ENCODE measurements around the gene GPN2.
"Not testable (repeated sequence)": the region's sequence is repeated elsewhere in the genome, so short reads cannot be mapped to it uniquely, and the experiment has no call there.

Gene GPN2

DNA sequence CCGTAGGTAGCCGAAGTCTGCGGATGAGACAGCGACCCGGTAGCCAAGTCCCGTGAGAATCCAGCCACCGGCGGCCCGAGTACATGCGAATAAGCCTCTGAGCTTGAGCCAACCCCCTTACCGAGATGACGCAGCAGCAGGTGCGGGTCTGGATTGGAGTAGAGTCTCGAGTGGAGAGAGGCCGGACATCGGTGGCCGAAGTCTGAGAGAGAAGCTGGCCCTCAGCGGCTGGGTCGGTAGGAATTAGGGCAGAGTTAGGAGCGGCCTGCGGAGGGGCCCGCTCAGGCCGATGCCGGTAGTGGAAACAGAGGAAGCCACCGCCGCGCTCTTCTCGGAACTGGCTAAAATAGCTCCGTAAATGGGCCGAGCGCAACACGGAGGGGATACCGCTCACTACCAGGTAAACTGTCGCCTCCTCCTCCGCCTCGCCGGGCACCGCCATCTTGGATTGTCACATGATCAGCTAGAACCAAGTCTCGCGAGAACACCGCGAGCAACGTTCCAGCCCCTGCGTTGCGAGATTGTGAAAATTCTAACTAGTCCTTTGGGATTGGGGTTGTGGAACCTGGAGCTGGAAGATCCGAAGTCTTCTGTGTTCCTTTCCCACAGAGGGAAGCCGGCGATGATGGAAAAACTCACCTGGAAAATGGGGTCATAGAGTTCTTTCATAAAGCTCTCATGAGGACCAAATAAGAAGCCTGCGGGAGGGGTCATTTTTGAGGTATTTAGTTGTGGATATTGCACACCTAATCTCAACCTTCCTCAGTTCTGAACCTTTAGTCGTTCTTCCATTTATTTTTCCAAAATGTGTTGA, 10.1 kb upstream of the GPN2 start, which contains the start of gene GPATCH3:
Gene GPATCH3 (minus strand): TSS at position 467 of the 814 bp plus-strand sequence. CDS start 25 bp downstream, at position 442.
- peak; percentile 84 for DNase-seq

- DNase-seq = no peak
Observed at GRCh38 chr1:26897351-26897750, 7.3 kb upstream of the GPN2 start.

DNA sequence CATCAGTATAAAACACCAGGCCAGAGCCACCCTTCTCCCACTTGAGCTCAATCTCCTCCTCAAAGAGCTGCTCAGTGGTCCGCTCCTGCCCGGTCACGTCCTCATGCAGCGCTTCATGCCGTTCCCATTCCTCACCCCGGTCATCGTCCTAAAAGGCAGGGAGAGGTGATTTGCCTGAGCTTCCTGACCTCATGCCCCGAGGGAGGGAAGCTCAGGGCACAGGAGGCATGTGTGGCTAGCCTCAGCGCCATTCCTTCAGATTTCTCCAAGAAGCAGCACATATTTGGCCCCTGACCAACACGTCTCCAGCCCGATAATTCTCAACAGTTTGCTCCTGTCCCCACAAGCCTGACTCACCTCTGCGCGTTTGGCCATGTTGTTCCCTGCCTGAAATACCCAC, 4.2 kb upstream of the GPN2 start:
- DNase-seq = no peak

- DNase-seq = no peak
Observed at GRCh38 chr1:26890467-26890796, 349 bp upstream of the GPN2 start.

DNA sequence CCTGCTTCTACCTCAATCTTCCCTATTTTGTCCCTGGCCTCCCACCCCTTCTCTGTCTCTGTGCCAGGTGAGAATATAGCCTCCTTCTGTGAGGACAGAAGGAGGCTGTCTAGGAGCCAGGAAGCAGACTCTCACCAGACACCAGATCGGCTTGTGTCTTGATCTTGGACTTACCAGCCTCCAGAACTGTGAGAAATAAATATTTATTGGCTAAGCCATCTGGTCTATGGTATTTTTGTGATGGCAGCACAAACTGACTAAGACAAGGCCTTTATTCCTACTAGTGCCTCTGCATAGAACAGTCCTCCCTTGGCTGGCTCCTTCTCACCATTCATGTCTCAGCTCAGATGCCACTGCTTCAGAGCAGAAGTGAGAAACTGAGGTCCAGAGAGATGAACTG, 1.9 kb downstream of the GPN2 start:
- DNase-seq = no peak

- no peak for DNase-seq
Observed at GRCh38 chr1:26887125-26887524, 3.0 kb downstream of the GPN2 start.

GRCh38 chr1:26882696-26883463, 7.2 kb downstream of the GPN2 start:
- DNase-seq = no peak

DNA sequence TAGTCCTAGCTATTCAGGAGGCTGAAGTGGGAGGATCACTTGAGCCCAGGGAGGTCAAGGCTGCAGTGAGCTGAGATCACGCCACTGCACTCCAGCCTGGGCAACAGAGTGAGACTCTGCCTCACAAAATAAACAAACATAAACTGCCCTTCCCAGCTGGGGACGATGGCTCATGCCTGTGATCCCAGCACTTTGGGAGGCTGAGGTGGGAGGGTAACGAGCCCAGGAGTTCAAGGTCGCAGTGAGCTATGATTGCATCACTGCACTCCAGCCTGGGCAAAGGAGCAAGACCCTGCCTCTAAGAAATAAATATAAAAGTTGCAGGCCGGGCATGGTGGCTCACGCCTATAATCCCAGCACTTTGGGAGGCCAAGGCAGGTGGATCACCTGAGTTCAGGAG, 8.5 kb downstream of the GPN2 start:
- not testable (repeated sequence) for DNase-seq

DNA sequence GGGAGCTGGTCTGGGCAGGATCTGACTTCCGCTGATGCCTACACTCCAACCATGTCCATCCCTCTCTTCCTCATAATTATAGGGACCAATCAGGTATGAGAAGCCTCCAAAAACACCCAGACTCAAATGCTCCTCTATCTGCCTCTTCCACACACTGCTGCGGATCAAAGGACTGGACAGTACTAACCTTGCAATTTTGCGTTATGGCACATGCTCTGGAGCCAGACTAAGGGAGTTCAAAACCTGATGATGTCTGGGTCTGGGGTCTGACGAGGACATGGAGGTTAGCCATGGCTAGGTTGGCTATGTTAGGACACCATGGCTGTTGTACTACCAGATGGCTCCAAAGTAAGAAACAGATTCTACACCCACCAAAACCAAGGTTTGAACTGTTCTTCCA, 10.3 kb downstream of the GPN2 start:
- DNase-seq = no peak

- no peak for DNase-seq
Observed at GRCh38 chr1:26877326-26877725, 12.8 kb downstream of the GPN2 start.

DNA sequence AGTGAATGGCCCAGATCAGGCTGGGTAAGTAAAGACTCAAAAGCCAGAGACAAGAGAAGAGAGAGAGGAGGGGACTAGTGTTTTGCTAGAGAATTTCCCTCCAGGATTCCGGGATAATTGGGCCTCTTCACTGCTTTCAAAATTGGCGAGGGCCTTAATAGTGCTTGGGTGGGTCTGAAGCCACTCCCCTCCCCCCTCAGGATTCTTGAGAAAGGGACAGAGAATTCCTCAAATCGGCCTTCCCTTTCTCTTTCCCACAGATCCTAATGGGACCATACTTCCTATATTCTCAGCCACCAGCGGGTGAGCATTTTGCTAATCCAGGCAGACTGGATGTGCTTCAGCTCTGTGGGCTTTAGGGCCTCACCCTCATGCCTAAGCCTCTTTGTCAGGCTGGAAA, 15.2 kb downstream of the GPN2 start:
- DNase-seq = no peak

DNA sequence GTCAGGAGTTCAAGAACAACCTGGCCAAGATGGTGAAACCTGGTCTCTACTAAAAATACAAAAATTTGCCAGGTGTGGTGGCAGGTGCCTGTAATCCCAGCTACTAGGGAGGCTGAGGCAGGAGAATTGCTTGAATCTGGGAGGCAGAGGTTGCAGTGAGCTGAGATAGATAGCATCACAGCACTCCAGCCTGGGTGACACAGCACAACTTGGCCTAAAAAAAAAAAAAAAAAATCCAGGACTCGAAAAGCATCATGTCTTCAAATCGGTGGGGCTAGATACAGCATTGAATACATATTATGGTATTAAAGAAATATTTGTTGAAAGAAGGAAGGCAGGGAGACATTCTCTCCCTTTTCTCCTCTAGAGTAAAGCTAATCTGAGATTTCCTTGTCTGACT, 17.0 kb downstream of the GPN2 start:
- DNase-seq = not testable (repeated sequence)

GRCh38 chr1:26864610-26865480, 25.2 kb downstream of the GPN2 start:
- DNase-seq = peak; percentile 97

- no peak for DNase-seq
Observed at GRCh38 chr1:26863685-26864077, 26.4 kb downstream of the GPN2 start.

- no peak for DNase-seq
Observed at GRCh38 chr1:26862781-26863684, 27.1 kb downstream of the GPN2 start, which contains the start of gene SFN. Gene SFN, plus strand, starts transcription at chr1:26863149. Its CDS starts 64 bp downstream, at chr1:26863213.

DNA sequence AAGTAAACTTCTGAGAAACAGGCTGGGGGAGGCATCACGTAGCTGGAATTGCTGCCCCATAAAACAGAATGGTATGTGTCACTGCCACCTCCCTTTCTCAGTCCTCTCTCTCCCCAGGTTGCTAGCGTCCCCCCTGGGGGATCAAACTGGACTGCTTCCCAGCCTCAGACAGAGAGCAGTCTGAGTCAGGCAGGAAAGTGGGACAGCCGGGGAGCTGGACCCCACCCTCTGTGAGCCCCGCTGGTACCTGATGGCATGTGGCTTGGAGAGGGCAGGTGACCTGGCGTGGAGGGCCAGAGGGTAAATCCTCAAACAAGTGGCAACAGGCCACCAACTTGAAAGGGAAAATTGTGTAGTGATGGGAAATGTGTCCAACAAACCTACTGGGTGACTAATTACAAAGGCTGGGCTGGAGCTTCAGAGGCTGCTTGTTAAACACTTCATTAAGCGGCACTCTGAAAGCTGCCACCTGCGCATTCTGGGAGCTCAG, 28.1 kb downstream of the GPN2 start:
- DNase-seq = no peak

DNA sequence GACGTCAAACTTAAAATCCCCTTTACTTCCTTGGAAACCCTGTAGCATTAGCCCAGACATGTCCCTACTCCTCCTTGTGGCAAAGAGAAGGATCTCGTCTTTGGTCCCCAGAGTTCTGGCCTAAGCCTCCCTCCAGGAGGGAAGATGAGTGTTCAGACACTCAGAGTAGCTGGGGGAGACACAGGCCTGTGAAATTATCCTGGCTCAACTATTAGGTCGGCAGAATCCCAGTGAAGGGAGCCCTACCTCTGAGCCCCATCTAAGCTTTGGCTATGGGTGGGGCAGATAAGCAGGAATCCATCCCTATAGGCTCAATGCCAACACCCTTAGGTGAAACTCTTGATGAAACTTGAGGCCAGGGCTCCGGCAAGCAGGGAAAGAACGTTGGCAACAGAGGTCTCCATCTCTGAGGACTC, 28.8 kb downstream of the GPN2 start:
- no peak for DNase-seq

- DNase-seq = no peak
Observed at GRCh38 chr1:26858891-26859640, 31.0 kb downstream of the GPN2 start.

- no peak for DNase-seq
Observed at GRCh38 chr1:26858160-26858559, 31.9 kb downstream of the GPN2 start.

DNA sequence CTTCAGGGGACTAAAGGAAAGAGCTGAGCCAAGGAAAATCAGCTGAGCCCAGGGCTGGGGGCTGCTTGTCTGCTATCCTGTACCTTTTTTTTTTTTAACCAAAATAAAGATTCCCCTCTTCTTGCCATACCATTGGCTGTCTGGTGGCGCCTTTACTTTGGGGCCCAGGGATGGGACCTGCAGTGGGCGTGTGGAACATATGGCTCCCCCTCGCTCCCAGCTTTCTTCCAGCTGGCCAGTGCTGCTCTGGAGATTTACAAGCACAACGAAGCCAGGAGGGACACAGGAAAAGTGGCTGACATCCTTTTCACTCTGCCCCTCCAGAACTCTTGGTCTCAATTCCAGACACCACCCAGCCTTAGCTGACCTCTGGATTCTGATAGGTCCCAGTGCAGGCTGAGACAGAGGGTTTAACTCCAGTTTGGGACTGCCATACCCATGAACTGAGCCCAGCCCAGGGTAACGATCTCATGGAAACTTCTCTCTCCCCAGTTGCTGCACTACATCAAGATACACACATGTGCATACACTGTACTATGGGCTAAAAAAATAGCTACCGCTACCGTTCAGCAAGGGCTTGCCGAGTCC, 32.5 kb downstream of the GPN2 start:
- no peak for DNase-seq

All from NCI-H446 treated with DMSO at 0.1 percent for 48 hours (cell line).